Glomerular endothelial cell (primary cell): ENCODE data around the gene M1AP. TPM values are rescaled to one million over a fixed set of nuclear protein-coding genes. Genes with fewer than 3 reads are reported as not detected.

Source experiments
- DNase-seq: peaks from one replicate; pipeline ENCODE4 v3.0.0-alpha.2; 2011; ENCODE audit warnings: low read depth, low spot score; ENCODE audit errors: extremely low read depth
- total RNA-seq: library from RNA; depleted of rRNA; stranded (reverse); fragments of >200 nt; gene quantifications from 2 replicates; pipeline ENCODE4 v1.2.3, GENCODE V29; 2015

M1AP gene
- total RNA-seq, 1 donor from 2014 or later = not detected

- no peak for DNase-seq
These were observed 119.4 kb downstream of the M1AP start for GRCh38 chr2:74528600-74529356.

GRCh38 chr2:74527741-74528140, 120.4 kb downstream of the M1AP start:
- no peak for DNase-seq

DNA sequence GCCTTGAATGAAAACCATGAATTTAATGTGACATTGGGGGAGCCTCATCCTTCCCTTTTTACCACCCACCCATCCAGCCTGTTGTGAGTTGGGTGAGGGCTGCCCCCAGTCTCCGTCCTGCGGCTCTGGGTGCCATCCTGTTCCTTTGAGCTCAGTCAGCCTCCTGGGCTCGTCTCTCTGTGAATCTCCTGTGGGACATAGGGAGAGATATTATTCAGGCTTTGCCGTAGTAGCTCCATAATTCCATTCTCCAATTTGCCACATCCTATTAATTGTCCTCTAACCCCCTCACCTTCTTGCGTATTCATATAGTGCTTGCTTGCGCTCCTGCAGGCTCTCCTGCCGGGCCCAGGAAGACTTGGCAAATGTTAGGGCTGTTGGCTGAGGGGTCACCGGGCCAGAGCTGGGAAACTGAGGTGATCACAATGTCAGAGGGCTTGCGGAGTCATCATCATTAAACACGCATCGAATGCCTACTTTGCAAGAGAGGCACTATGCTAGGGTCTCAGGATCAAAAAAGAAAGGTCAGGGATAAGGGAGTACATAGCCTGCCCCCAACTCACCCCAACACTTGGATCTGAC, 121.4 kb downstream of the M1AP start:
- DNase-seq = no peak

GRCh38 chr2:74525717-74526648, 122.1 kb downstream of the M1AP start, which contains the start of gene DQX1:
Gene DQX1 (minus strand): TSS chr2:74526231. CDS start chr2:74525729, 502 bp downstream.
- DNase-seq = no peak

DNA sequence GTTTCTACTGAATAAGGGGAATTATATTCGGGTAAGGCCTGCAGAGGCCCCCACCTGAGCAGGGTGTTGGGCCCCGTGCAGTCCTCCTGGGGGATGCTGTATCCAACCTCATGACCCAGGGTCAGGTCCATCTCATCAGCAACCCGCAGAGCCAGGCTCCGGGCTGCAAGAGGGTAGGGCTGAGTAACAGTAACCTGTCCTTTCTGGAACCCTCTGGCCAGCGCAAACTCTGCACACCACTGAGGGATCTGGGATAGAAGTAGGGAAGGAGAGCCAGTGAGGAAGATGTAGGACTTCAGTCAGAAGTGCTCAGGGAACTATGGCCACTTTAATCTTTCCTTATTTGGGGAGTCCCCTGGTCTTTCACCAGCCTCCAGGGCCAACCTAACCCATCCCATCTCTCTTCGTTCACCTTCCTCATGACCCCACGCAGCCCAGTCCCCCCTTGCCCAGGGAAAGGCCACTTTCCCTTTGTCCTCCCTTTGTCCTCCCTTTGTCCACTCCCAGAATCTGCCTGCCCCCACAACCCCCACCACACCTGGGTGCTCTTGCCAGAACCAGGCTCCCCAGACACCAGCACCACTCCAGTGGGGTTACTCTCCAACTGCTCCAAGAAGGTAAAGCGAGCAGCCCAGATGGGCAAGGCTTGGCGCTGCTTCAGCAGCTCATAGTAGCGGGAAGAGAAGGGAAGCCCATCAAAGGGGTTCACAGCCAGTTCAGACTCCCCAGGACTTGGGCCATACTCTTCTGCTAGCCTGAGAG, 123.0 kb downstream of the M1AP start:
- DNase-seq = no peak

- DNase-seq = no peak
These were observed 124.1 kb downstream of the M1AP start for GRCh38 chr2:74524005-74524404.

DNA sequence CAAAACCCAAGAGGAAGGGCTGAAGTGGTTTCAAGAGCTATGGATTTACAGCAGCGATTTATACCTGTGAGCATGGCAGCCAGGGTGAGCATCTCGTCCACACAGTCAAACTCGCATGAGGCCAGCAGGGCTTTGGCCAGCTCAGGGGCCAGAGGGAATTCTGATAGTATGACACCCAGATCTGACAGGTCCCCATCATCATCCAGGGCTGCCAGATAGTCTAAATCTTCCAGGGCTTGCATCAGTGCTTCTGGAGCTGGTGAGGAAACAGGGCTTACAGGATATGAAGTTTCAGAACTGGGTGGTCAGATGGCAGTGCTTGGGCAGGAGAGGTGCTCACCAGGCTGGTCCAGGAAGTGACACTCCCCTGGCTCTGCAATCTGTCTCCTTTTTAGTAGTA, 125.6 kb downstream of the M1AP start:
- DNase-seq = no peak

DNA sequence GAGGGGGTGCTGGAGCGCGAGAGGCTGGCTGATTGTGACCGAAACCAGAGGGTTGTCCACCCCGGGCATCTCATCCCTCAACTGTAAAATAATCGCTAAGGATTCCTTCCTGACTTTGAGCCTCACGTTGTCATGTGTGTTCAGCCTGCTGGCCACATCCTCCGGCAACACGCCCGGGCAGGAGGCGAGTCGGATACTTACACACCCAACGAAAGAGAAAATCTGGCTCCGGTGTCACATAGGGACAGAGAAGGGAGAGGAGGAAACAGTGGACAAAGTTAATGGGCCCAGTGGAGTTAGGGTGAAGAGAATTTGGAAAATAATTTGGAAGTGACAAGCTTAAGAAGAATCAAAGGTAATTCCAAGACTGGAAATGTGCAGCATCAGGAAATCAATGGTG, 131.5 kb downstream of the M1AP start:
- no peak for DNase-seq

GRCh38 chr2:74515981-74516633, 132.0 kb downstream of the M1AP start:
- DNase-seq = no peak

GRCh38 chr2:74515271-74515980, 132.7 kb downstream of the M1AP start:
- DNase-seq = no peak

GRCh38 chr2:74514368-74515270, 133.5 kb downstream of the M1AP start, which contains the start of gene TLX2:
Gene TLX2 (plus strand): TSS chr2:74514450. CDS start chr2:74514807, 357 bp downstream.
- DNase-seq = no peak

- DNase-seq = no peak
These were observed 134.3 kb downstream of the M1AP start for GRCh38 chr2:74513605-74514367.

DNA sequence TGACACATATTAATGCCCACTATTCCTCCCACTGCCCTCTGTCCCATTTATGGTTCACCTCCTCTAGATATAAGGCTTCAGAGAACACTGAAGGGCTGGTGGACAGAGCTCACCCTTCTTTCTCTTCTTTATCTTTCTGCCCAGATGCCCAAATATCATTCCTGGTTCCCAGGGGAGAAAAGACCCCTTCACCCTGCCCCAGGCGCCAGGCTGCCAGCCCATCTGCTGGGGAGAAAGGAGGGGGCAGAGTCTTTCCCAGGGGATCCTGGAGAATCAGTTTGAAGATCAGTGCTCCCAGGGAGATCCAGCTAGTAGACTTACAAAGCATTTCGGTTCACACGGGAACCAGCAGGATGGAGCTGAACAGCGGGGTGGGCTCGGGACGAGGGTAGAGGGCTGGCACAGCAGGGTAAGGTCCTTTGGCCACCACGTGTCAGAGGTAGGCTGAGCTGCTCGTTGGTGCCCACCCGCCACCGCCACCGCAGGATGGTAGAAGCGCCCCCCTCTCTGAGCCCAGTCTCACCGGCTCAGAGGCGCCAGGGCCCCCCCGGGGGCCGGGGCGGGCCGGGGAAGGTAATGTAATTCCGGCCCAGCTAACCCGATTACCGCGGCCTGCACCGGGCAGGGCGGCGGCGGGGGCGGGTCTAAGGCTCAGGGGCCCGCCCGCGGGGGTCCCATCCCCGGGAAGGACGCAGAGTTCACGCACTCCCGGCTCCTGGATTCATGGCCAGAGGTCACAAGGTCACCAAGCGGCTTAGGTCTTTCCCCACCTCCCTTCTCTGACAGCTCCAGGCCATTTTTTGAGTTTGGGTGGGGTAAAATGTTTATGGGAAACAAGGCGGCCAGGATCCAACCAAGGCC, 135.2 kb downstream of the M1AP start:
- DNase-seq = no peak

GRCh38 chr2:74511104-74511989, 136.8 kb downstream of the M1AP start:
- DNase-seq = no peak

DNA sequence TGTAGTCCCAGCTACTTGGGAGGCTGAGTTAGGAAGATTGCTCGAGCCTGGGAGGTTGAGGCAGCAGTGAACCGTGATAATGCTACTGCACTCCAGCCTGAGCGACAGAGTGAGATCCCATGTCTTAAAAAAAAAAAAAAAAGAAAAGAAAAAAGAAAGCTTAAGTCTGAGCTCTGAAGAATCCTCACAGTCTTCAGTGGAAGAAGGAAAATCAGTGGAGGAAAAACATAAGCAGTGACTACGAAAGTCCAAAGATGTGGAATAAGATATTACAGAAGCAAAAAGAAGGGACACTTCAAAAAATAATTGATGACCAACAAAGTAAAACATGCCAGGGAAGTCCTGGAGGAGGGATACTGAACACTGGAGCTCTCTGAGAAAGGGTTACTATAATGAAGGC, 137.9 kb downstream of the M1AP start:
- DNase-seq = no peak
